Measurements from ENCODE around the gene CAMSAP3. TPM values are rescaled to one million over a fixed set of nuclear protein-coding genes. Genes with fewer than 3 reads are reported as not detected.

CAMSAP3 gene
- polyA plus RNA-seq, 4 donors, result 1.6 to 27.7 (median 13.2) TPM

GRCh38 chr19:7610491-7611240 lies 15.0 kb downstream of the CAMSAP3 start:
- no peak for DNase-seq (ENCODE audit: low read depth in 4 of 4, low spot score in 3 of 4)

- no peak for DNase-seq (ENCODE audit: low read depth in 4 of 4, low spot score in 3 of 4)
Observed at GRCh38 chr19:7611541-7612279, 16.0 kb downstream of the CAMSAP3 start.

GRCh38 chr19:7612282-7613274 lies 16.9 kb downstream of the CAMSAP3 start:
- no peak for DNase-seq (ENCODE audit: low read depth in 4 of 4, low spot score in 3 of 4)

- DNase-seq (ENCODE audit: low read depth in 4 of 4, low spot score in 3 of 4), result no peak
Observed at GRCh38 chr19:7614859-7615741, 19.4 kb downstream of the CAMSAP3 start.

- DNase-seq (ENCODE audit: low read depth in 4 of 4, low spot score in 3 of 4), result no peak
Observed at GRCh38 chr19:7617172-7617571, 21.5 kb downstream of the CAMSAP3 start.

GRCh38 chr19:7617735-7618134 lies 22.1 kb downstream of the CAMSAP3 start:
- DNase-seq (ENCODE audit: low read depth in 4 of 4, low spot score in 3 of 4), result no peak

- no peak for DNase-seq (ENCODE audit: low read depth in 4 of 4, low spot score in 3 of 4)
Observed at GRCh38 chr19:7618348-7618747, 22.7 kb downstream of the CAMSAP3 start.

GRCh38 chr19:7618771-7619510 lies 23.3 kb downstream of the CAMSAP3 start:
- no peak for DNase-seq (ENCODE audit: low read depth in 4 of 4, low spot score in 3 of 4)

GRCh38 chr19:7619671-7620441 lies 24.2 kb downstream of the CAMSAP3 start:
- DNase-seq (ENCODE audit: low read depth in 4 of 4, low spot score in 3 of 4), result no peak

- no peak for DNase-seq (ENCODE audit: low read depth in 4 of 4, low spot score in 3 of 4)
Observed at GRCh38 chr19:7620442-7621412, 25.1 kb downstream of the CAMSAP3 start.

GRCh38 chr19:7622933-7623685 lies 27.4 kb downstream of the CAMSAP3 start:
- DNase-seq (ENCODE audit: low read depth in 4 of 4, low spot score in 3 of 4), result no peak

- no peak for DNase-seq (ENCODE audit: low read depth in 4 of 4, low spot score in 3 of 4)
Observed at GRCh38 chr19:7623725-7624603, 28.3 kb downstream of the CAMSAP3 start.

- no peak for DNase-seq (ENCODE audit: low read depth in 4 of 4, low spot score in 3 of 4)
Observed at GRCh38 chr19:7624810-7625209, 29.1 kb downstream of the CAMSAP3 start.

GRCh38 chr19:7625763-7626372 lies 30.2 kb downstream of the CAMSAP3 start:
- DNase-seq (ENCODE audit: low read depth in 4 of 4, low spot score in 3 of 4), result no peak

- DNase-seq (ENCODE audit: low read depth in 4 of 4, low spot score in 3 of 4), result no peak
Observed at GRCh38 chr19:7627166-7627565, 31.5 kb downstream of the CAMSAP3 start.

Data from left renal pelvis (tissue), 4 donors.